Activated naive CD8-positive, alpha-beta T cell treated with anti-CD3 and anti-CD28 coated beads, Interleukin-2, amount 50 U/mL, for 16 hours (primary cell): Measurements from ENCODE around the gene CDC42BPA.

Experiments
- DNase-seq: peaks from one replicate; pipeline ENCODE4 v3.0.0-alpha.2; 2020; ENCODE audit warnings: low read depth, low spot score

The CDC42BPA gene

DNA sequence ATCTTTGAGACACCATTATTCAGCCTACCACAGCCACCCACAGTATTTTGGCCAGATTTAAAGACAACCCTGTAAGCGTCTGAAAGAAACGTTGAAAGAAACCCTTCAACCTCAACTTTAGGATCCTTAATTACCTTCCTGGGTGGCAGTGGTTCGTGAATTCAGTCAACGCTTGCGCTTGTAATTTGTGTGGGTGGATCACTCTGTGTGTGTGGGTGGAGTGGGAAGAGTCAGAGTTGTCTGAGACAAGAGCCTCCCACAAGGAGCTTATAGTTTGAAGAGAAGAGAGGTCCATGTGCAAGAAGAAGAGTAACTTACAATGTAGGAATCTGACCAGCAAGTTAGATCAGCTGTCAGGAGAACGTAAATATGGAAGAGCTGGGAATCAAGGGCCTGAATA is 369.8 kb downstream of the CDC42BPA start:
- no peak for DNase-seq

DNA sequence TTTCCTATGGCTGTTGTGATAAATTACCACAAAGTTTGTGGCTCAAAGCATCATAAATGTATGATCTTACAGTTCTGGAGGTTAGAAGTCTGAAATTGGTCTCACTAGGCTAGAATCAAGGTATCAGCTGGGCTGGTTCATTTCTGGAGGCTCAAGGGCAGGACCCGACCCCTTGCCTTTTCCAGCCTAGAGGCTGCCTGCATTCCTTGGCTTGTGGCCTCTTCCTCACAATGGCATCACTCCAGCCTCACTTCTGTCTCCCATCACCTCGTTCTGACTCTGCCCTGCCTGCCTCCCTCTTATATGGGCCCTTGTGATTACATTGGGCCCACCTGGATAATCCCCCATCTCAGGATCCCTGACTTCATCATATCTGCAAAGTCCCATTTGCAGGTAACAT is 370.2 kb downstream of the CDC42BPA start:
- no peak for DNase-seq

DNA sequence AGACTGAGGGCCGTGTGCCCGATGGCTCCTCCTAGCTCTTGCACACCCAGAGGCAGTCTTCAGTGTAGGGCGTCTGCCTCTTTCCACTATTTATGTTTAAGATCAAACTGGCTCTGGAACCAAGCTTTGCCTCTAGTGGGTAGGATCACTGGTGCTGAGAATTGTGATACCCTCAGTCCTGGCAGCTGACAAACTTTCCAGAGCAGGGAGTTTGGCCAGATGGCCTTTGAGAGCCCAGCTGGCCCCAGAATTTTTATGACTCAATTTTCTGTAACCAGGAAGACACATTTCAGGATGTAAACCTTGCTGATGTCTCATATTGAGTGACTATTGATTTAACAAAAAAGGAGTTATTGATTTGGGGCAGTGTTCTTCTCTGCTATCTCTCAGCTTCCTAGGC is 371.5 kb downstream of the CDC42BPA start:
- no peak for DNase-seq

DNA sequence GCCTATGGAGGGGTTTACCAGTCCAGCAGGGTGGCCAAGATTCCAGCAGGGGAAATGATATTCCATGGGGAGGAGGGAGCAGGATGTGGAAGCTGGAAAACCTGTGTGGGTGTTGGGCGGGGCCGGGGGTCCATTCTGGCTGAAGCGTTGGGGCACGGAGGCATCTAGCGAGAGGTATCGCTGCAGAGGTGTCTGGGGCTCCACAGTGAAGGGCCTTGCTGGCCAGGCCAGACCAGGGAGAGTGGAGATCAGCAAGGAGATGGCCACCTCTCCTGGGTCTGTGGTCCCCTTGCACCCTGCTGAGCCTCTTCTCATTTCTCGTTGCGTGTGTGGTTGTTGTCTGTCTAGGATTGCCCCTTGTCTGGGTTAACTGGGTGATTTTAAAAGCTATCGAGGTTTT is 372.0 kb downstream of the CDC42BPA start:
- no peak for DNase-seq

DNA sequence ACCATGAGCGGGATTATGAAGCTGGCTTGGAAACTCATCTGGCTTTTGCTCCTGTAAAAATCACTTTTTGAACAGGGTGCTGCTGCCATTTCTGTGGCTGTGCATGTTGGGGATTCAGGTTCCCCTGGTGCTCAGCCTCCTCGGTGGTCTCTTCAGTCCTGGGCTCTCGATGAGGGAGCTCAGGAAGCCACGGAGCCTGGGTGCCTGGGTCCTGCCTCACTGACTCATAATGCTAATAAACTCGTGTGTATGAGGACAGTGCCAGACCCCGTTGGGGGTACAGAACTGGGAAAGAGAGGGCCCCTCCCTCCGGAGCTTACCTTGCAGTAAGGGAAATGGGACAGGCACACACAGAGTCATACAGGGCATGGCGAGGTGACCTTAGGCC is 372.4 kb downstream of the CDC42BPA start:
- no peak for DNase-seq

DNA sequence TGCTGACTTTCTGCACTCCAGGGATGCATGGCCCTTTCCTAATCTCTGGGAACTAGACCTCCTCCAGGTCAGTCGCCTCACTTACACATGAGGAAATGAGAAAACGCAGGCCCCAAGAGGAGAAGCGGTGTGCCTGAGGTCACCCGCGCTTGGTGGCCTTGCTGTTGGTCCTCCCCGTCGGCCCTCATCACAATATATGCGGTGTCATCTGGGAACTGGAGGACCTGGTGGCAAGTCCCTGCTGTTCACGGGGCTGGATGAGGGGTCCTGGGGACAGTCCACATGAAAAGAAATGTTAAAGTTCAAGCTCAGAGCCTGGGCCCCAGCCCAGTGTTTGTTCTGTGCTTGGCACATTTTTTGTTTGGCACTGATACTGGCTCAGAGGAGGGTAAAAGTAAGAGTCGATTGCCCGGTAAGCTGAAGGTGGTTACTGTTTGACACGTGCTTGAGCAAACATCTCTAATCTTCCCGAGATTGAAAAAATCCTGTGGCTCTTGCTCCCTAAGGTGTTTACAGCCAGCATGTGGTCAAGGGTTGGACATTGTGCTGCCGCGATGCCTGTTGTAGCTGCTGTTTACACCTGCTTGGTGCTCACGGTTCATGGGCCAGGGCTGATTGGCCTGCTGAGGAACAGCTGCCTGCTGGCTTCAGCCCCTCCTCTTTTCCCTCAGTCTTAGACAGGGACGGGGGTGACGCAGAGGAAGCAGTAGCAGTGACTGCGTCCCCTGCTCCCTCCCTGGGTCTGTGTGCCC is 373.0 kb downstream of the CDC42BPA start:
- DNase-seq, result no peak

DNA sequence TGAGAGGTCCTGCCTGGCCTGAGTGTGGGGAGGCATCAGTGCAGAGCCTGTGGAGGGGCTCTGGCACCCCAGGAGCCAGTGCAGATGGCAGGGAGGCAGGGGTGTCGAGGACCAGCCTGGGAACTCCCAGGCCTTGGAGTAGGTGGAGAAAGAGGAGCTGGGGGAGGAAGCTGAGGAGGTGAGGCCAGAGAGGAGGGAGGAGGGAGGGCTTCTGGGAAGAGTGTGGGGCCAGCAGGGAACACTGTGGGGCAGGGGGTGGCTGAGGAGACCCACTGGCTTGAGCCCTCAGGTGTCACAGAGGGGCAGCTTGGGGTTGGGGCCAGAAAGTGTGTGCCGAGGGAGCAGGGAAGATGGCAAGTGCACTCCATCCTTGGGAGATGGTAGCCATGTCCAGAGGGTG is 374.4 kb downstream of the CDC42BPA start:
- DNase-seq, result no peak

DNA sequence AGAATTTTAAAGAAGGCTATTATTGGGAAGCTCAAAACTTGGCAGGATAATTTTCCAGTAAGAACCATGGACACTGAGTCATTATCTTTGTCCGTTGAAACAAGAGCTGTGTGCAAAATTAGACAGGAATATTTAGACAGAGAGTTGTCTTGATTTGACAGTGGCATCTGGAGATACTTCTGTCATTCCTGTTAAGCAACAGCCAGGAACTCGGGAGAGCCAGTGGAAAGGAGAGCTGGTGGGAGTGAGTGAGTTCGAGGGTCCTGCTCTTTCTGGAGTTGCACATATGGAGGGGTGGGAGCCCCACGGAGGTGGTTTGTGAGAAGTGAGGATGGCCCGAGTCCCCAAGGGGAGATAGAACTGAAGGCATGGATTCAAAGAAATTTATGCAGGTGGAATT is 375.1 kb downstream of the CDC42BPA start:
- DNase-seq, result no peak

DNA sequence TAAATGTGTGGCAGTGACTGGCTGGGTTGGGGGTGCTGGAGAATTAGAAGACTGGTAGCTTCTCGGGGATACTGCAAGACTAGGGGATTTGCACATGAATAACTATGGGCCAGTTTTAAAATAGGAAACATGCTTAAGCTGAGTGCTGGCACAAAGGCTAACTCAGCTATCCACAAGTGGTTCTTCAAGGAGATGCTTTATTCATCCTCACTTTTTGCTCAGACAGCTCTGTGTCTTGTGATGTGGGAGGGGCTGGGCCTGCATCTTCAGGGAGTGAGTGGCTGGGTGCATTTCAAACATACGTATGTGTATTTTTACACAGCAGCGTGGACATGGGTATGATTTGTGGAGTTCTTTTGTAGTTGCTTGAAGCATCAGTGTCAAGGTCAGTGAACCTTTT is 375.9 kb downstream of the CDC42BPA start:
- DNase-seq, result no peak

DNA sequence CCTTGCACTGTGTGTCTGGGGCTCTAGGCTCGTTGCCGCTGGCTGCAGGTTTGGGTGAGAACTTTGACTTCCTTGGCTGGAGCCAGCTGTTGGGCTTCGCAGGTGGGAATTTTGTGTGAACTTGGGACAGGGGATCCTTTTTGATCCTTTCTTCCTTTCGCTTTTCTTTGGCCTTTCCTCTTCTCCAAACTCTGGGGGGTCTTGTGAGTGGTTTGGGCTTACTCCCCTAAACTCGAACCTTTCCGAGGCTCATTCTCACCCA is 377.6 kb downstream of the CDC42BPA start:
- DNase-seq, result no peak

DNA sequence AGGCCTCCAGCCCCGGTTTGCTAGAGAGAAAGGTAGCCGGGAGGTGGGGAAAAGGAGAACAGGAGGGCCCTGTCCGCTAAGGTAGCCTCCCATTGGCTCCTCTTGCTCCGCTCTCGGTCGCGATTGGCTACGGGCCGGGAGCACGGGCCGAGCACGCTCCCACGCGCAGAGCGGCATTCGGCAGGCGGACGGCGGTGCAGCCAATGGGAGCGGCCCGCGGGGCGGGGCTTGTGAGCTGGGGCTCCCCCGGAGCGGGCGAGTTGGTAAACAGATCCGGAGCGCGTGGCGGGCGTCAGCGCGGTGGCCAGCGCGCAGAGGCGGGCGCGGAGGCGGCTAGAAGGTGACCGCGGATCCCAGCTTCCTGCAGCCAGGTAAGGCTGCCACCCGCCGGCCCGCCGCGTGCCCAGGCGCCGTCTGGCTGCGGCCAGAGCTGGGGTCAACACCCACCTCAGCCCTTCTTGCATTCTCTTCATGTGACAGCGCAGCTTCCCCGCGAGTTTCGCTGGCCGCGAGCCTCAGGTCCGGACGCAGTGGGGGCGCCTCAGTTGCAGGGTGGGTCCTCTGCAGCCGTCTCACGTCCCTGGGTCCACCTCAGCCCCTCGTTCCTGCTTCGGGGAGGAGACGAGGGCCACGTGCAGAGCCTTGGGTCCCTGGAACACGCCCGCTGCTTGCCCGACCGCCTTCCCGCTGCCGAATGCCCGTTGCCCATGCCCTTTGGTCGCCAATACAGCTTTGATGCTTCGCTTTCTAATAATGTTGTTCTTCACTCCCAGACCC is 378.1 kb downstream of the CDC42BPA start, which contains the start of gene COQ8A:
Gene COQ8A, plus strand, starts transcription at position 266 of the 777 bp plus-strand sequence. CDS start 21,092 bp downstream, outside the sequence.
- peak; percentile 99 for DNase-seq
